Measurements from ENCODE around the gene FLCN. TPM values are rescaled to one million over a fixed set of nuclear protein-coding genes. Genes with fewer than 3 reads are reported as not detected.

FLCN gene
- total and polyA plus RNA-seq, 2 of the 13 experiments (the other 11 are each of a cell fraction or from before 2014, with no cell fraction given): 16.6 to 24.9 TPM

DNA sequence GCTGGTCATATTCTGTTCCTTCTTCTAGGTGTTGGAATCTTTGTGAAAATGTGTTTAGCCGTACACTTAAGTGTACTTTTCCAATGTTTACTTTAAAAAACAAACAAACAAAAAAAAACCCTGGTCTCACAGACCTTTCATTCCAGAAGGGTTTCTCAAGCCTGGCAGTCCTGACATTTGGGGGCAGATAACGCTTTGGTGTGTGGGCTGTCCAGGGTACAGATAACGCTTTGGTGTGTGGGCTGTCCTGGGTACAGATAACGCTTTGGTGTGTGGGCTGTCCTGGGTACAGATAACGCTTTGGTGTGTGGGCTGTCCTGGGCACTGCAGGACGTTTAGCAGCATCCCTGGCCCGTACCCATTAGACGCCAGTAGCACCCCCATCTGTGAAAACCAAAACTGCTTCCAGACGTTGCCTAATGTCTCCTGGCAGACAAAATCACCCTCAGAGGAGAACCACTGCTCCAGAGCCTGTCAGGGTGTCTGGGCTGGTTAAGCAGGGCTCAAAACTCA is 15.2 kb upstream of the FLCN start:
- Histone ChIP-seq H3K9ac (ENCODE audit: insufficient read depth, low read depth, low read length) (no peak overlapping the region), H3K4me2 (ENCODE audit: low read depth, low read length) (no peak overlapping the region), H4K20me1 (ENCODE audit: insufficient read depth, low read length) (no peaks in the 10 kb centered on the region), H3K4me1 (ENCODE audit: insufficient read depth, low read length) (no peaks in the 10 kb centered on the region), H2AFZ (ENCODE audit: low read length) (no peak overlapping the region), H3K9me3 (ENCODE audit: low read length) (no peaks in the 10 kb centered on the region), H3K27me3 (ENCODE audit: control insufficient read depth in 1 of 2, insufficient read depth in 2 of 2, low read length in 2 of 2) (no peaks in the 10 kb centered on the region), H3K4me3 (replicated peaks in 1 of 3; ENCODE audit: insufficient read depth in 1 of 3, low read depth in 2 of 3, low read length in 3 of 3) (no peak overlapping the region), H3K79me2 (ENCODE audit: insufficient read depth, low read length) (no peaks in the 10 kb centered on the region), H3K36me3 (replicated peaks in 1 of 2; ENCODE audit: control insufficient read depth in 1 of 2, insufficient read depth in 2 of 2, low read length in 2 of 2) (peaks cover 11 to 47% of the 10 kb centered on the region in 2 experiments; a peak in 4 of 5 replicates), H3K27ac (ENCODE audit: extremely low read length, insufficient read depth, low read length) (no peak overlapping the region)
- FAIRE-seq (no peak), ATAC-seq (no peak), DNase-seq (ENCODE audit: low spot score) (no peak)
- WGBS (ENCODE audit: low lambda C conversion rate): 91% methylated on average over 4 of the region's 9 CpGs
- intact Hi-C loops (cut with micrococcal nuclease; ENCODE audit: unreplicated experiment): no loop called here
- no TSS peak for BruUV-seq (replicated peaks)
- in situ Hi-C loops (cut with HindIII; ENCODE audit: extremely low pct_ligation_motif_present, low pct_unique_long_range_greater_than_20kb): no loop called here
- ChIA-PET CTCF (ENCODE audit: low intra/inter-chr PET ratio, low total read pairs) (no interaction called here), POLR2A (no interaction called here)
- TF ChIP-seq RBM22 (optimal IDR thresholded peaks at IDR 0.05; ENCODE audit: low read length): peak; percentile 31
- no peak for TF ChIP-seq TEAD3 (CRISPR knock-in tag; optimal IDR thresholded peaks at IDR 0.05; ENCODE audit: borderline replicate concordance)

DNA sequence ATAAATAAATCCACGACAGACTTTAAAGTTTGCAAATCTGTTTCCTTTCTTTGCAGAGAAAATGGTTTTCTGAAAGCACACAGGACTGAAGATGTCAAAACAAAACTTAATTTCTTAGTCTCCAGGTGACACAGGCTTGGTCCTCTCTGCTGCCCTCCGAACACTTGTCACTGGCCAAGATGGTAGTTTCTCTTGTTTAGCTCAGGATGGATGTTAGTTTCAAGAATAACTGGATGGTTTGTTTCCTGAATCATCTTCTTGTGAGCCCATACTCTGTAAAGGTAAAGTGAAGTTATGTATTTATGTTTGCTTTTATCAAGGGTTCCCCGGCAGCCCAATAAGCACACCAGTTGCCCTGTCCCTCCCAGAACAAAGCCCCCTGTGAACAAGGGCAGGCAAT is 9.9 kb upstream of the FLCN start:
- Histone ChIP-seq H3K79me2 (ENCODE audit: insufficient read depth, low read length) (no peaks in the 10 kb centered on the region), H4K20me1 (ENCODE audit: insufficient read depth, low read length) (no peaks in the 10 kb centered on the region), H3K36me3 (replicated peaks in 1 of 2; ENCODE audit: control insufficient read depth in 1 of 2, insufficient read depth in 2 of 2, low read length in 2 of 2) (peaks cover 3 to 33% of the 10 kb centered on the region in 2 experiments; a peak in 3 of 5 replicates), H3K4me2 (ENCODE audit: low read depth, low read length) (no peak overlapping the region), H3K9me3 (ENCODE audit: low read length) (no peaks in the 10 kb centered on the region), H2AFZ (ENCODE audit: low read length) (no peak overlapping the region), H3K27ac (ENCODE audit: extremely low read length, insufficient read depth, low read length) (no peak overlapping the region), H3K27me3 (ENCODE audit: control insufficient read depth in 1 of 2, insufficient read depth in 2 of 2, low read length in 2 of 2) (no peaks in the 10 kb centered on the region), H3K4me1 (ENCODE audit: insufficient read depth, low read length) (no peaks in the 10 kb centered on the region), H3K9ac (ENCODE audit: insufficient read depth, low read depth, low read length) (no peak overlapping the region), H3K4me3 (replicated peaks in 1 of 3; ENCODE audit: insufficient read depth in 1 of 3, low read depth in 2 of 3, low read length in 3 of 3) (no peak overlapping the region)
- intact Hi-C loops (cut with micrococcal nuclease; ENCODE audit: unreplicated experiment) (no loop called here), in situ Hi-C loops (cut with HindIII; ENCODE audit: extremely low pct_ligation_motif_present, low pct_unique_long_range_greater_than_20kb) (no loop called here)
- FAIRE-seq (no peak), DNase-seq (ENCODE audit: low spot score) (no peak), ATAC-seq (no peak)
- POLR2A ChIA-PET: no interaction called here
- CTCF ChIA-PET (ENCODE audit: low intra/inter-chr PET ratio, low total read pairs): no interaction called here
- WGBS (ENCODE audit: low lambda C conversion rate): 93% methylated on average over 3 of the region's 3 CpGs
- BruUV-seq (replicated peaks): no TSS peak
- TF ChIP-seq ZNF777 (CRISPR knock-in tag; IDR thresholded peaks at IDR 0.05): no peak
- TF ChIP-seq, protein P1, sequence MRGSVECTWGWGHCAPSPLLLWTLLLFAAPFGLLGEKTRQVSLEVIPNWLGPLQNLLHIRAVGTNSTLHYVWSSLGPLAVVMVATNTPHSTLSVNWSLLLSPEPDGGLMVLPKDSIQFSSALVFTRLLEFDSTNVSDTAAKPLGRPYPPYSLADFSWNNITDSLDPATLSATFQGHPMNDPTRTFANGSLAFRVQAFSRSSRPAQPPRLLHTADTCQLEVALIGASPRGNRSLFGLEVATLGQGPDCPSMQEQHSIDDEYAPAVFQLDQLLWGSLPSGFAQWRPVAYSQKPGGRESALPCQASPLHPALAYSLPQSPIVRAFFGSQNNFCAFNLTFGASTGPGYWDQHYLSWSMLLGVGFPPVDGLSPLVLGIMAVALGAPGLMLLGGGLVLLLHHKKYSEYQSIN (CRISPR knock-in tag; IDR thresholded peaks at IDR 0.05; ENCODE audit: borderline replicate concordance): no peak
- no peak for TF ChIP-seq MBNL3 (CRISPR knock-in tag; conservative IDR thresholded peaks at IDR 0.05)
- TF ChIP-seq SETDB1 (CRISPR knock-in tag; IDR thresholded peaks at IDR 0.05; ENCODE audit: borderline replicate concordance): no peak
- TF ChIP-seq GLI4 (CRISPR knock-in tag; IDR thresholded peaks at IDR 0.05; ENCODE audit: borderline replicate concordance): no peak
- TF ChIP-seq, protein P2, sequence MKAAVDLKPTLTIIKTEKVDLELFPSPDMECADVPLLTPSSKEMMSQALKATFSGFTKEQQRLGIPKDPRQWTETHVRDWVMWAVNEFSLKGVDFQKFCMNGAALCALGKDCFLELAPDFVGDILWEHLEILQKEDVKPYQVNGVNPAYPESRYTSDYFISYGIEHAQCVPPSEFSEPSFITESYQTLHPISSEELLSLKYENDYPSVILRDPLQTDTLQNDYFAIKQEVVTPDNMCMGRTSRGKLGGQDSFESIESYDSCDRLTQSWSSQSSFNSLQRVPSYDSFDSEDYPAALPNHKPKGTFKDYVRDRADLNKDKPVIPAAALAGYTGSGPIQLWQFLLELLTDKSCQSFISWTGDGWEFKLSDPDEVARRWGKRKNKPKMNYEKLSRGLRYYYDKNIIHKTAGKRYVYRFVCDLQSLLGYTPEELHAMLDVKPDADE (CRISPR knock-in tag; IDR thresholded peaks at IDR 0.05): no peak
- no peak for TF ChIP-seq ATM (IDR thresholded peaks at IDR 0.05; ENCODE audit: borderline replicate concordance)
- no peak for TF ChIP-seq WIZ (CRISPR knock-in tag; IDR thresholded peaks at IDR 0.05)
- TF ChIP-seq ZC3H13 (CRISPR knock-in tag; IDR thresholded peaks at IDR 0.05): no peak
- TF ChIP-seq ZNF564 (CRISPR knock-in tag; IDR thresholded peaks at IDR 0.05): no peak
- TF ChIP-seq ZNF362 (CRISPR knock-in tag; IDR thresholded peaks at IDR 0.05; ENCODE audit: borderline replicate concordance): no peak
- TF ChIP-seq CREB1 (IDR thresholded peaks at IDR 0.05): no peak
- no peak for TF ChIP-seq CREB1 (CRISPR knock-in tag; IDR thresholded peaks at IDR 0.05)
- no peak for TF ChIP-seq MED13 (CRISPR knock-in tag; IDR thresholded peaks at IDR 0.05)
